22Rv1 (cell line): ENCODE measurements around the gene COPS3.

Experiments
- ZFX ChIP-seq: fragments of 450-650 bp; IDR thresholded peaks from 2 replicates; pipeline ENCODE4 v1.6.1; 2017; ENCODE audit warnings: antibody characterized with exemption, borderline replicate concordance
- TF ChIP-seq, protein P1 (sequence below): fragments of 450-650 bp; IDR thresholded peaks from 2 replicates; pipeline ENCODE4 v1.5.1; 2017; ENCODE audit warnings: mild to moderate bottlenecking

DNA sequence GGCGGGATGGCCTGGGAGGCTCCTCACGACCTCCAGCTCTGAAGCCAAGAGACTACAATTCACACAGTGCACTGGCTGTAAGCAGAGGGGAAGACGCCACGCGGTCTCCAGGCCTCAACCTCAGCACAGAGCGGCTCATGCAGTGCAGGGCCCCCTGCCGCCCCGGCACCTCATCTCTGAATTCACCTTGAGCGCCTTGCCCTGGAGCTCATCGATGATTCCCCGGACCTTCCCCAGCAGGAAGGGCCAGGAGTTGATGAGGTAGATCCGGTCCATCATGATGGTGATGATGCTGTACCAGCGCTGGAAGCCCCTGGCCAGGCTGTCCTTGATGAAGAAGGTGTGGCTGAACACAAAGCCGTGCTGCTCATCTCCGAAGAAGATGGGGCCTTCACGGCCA is 57.3 kb downstream of the COPS3 start:
- TF ChIP-seq, protein P1, sequence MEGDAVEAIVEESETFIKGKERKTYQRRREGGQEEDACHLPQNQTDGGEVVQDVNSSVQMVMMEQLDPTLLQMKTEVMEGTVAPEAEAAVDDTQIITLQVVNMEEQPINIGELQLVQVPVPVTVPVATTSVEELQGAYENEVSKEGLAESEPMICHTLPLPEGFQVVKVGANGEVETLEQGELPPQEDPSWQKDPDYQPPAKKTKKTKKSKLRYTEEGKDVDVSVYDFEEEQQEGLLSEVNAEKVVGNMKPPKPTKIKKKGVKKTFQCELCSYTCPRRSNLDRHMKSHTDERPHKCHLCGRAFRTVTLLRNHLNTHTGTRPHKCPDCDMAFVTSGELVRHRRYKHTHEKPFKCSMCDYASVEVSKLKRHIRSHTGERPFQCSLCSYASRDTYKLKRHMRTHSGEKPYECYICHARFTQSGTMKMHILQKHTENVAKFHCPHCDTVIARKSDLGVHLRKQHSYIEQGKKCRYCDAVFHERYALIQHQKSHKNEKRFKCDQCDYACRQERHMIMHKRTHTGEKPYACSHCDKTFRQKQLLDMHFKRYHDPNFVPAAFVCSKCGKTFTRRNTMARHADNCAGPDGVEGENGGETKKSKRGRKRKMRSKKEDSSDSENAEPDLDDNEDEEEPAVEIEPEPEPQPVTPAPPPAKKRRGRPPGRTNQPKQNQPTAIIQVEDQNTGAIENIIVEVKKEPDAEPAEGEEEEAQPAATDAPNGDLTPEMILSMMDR, result no peak
- TF ChIP-seq ZFX, result no peak
